Lower leg skin (tissue), 4 donors: ENCODE data around the gene NFIA. TPM values are rescaled to one million over a fixed set of nuclear protein-coding genes. Genes with fewer than 3 reads are reported as not detected.

Experiments
- DNase-seq, 2 donors: peaks; one replicate each; pipeline ENCODE4 v3.0.0-alpha.2; 2019; ENCODE audit warnings: low spot score in 2 of 2
- H3K4me3 ChIP-seq: fragments of 200-600 bp; sonication (generic); 2 replicates; pipeline ENCODE4 v1.5.1; 2017; ENCODE audit warnings: mild to moderate bottlenecking, low read depth; ENCODE audit not compliant: poor library complexity, severe bottlenecking
- CTCF ChIP-seq, 3 donors: fragments of 450-650 bp; IDR thresholded peaks; one replicate each; pipeline ENCODE4 v1.5.1; 2016; ENCODE audit warnings: antibody characterized with exemption in 3 of 3, mild to moderate bottlenecking in 3 of 3, moderate library complexity in 2 of 3
- POLR2A ChIP-seq, 2 donors: fragments of 450-650 bp; IDR thresholded peaks; one replicate each; pipeline ENCODE4 v1.6.1; 2016 to 2017; ENCODE audit warnings: antibody characterized with exemption in 2 of 2, mild to moderate bottlenecking in 1 of 2, moderate library complexity in 1 of 2
- WGBS, 2 donors: methylation state at CpG; one replicate each; pipeline ENCODE4 v1.1.5; 2018; 5-methylcytosine and 5-hydroxymethylcytosine counted together
- intact Hi-C: fragments of 100-400 bp; cut with DNase I; formaldehyde crosslinking; loops from one replicate; pipeline ENCODE4 v1.15.0; 2023; ENCODE audit warnings: low total_unique reads
- total RNA-seq, 4 donors: library from RNA; depleted of rRNA; stranded (reverse); fragments of >200 nt; gene quantifications; one replicate each; pipeline ENCODE4 v1.1.0, GENCODE V29; 2016

The NFIA gene
- total RNA-seq, 4 donors from 2014 or later, result 26.0 to 32.5 (median 30.3) TPM

- TF ChIP-seq CTCF (IDR thresholded peaks at IDR 0.05) (no peak), POLR2A (IDR thresholded peaks at IDR 0.05) (no peak)
- 96 to 97% methylated on average over 3 of the region's 3 CpGs for WGBS, 2 donors
- intact Hi-C loops, result no loop called here
- no peak overlapping the region for H3K4me3 ChIP-seq
- DNase-seq, result no peak
Observed at GRCh38 chr1:61138305-61138704, 55.9 kb downstream of the NFIA start.

- H3K4me3 ChIP-seq, result no peak overlapping the region
- DNase-seq, result no peak
- intact Hi-C loops, result no loop called here
- 46 to 54% methylated on average over 15 of the region's 15 CpGs for WGBS, 2 donors
- TF ChIP-seq POLR2A (IDR thresholded peaks at IDR 0.05) (no peak), CTCF (IDR thresholded peaks at IDR 0.05) (no peak)
Observed at GRCh38 chr1:61138921-61139774, 56.8 kb downstream of the NFIA start.

DNA sequence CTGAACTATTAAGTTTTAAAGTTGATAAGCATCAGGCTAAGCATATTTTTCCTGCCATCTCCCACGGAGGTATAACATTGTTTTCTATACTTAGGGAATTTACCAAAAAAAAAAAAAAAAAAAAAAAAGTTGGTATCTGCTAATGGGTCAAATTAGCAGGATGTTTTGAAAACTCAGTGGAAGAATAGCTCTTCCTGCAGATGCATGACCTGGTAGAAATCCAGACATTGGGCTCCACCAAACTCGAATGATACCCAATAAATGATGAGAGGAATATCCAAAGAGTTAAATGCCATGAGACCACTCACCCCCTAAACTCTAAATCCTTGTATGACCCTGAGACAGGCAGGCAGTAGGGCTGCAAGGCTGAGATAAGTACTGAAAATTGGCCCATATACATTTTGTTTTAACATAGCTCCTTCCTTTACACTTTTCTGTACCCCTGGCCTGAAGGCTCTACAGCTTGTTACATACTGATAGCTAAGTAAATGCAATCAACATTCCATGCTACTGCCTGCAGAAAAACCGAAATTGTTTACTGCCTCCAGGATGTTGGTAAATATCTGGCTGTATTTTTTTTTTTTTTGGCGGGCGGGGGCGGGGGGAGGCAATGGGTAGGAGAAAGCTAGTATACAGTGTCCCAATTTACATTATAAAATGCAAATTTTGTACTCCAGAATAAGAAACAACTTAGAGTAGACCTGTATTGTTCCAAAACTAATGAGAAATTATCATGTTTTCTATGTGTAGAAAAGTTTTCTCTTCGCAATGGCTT is 57.6 kb downstream of the NFIA start:
- TF ChIP-seq POLR2A (IDR thresholded peaks at IDR 0.05) (no peak), CTCF (IDR thresholded peaks at IDR 0.05) (no peak)
- H3K4me3 ChIP-seq, result no peak overlapping the region
- DNase-seq, result no peak
- intact Hi-C loops, result no loop called here
- 57 to 59% methylated on average over 7 of the region's 7 CpGs for WGBS, 2 donors

- TF ChIP-seq CTCF (IDR thresholded peaks at IDR 0.05) (no peak), POLR2A (IDR thresholded peaks at IDR 0.05) (no peak)
- WGBS, 2 donors, result 19 to 32% methylated on average over 3 of the region's 3 CpGs
- no peak overlapping the region for H3K4me3 ChIP-seq
- no peak for DNase-seq
- intact Hi-C loops, result no loop called here
Observed at GRCh38 chr1:61140778-61141177, 58.4 kb downstream of the NFIA start.

DNA sequence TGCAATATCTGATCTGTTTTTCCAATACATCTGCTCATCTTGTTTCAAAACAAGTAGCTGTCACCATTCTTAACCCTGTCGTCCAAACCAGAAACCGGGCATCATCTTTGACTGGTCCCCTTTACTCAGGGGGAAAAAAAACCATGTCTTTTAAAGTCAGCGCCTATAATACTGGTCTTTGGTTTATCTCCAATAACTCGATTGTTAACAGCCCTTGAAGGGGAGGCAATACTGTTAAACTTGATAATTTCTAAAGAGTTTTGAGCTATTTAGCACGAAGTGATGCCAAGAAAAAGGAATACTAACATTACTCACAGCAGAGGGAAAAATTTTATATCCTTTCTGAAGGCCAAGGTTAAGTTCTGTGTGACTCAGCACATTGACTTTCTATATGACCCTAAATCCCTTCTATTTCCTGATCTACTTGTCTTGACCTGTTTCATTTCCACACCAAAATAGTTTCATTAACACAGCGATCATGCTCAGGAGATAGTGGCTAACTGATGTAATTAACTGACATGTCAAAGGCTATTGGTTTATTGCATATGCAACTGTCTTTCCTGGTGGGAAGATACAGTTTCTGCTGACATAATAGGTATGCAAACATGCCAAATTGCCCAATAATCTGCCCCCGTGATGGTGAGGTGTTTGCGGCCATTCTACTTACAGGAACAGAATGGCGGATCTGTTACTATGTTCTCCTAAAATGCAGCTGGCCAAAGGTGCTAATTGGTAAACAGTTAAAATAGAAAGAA is 59.1 kb downstream of the NFIA start:
- WGBS, 2 donors, result 29 to 35% methylated on average over 9 of the region's 9 CpGs
- no peak for DNase-seq
- TF ChIP-seq POLR2A (IDR thresholded peaks at IDR 0.05), result no peak
- TF ChIP-seq CTCF (IDR thresholded peaks at IDR 0.05), result no peak
- H3K4me3 ChIP-seq, result no peak overlapping the region
- intact Hi-C loops, result no loop called here
